ENCODE measurements around the gene HECTD4.
A peak's percentile ranks its signal among the peaks of the same experiment; 100 is the strongest.

The HECTD4 gene

GRCh38 chr12:112427760-112428159, 45.5 kb upstream of the HECTD4 start:
- H3K4me3 ChIP-seq (ENCODE audit: low read length) = no peak overlapping the region
- no peak for TF ChIP-seq EZH2phosphoT487 (IDR thresholded peaks at IDR 0.05; ENCODE audit: borderline replicate concordance, low read length)
- TF ChIP-seq CTCF (IDR thresholded peaks at IDR 0.05; ENCODE audit: low read depth, low read length, poor library complexity, severe bottlenecking) = no peak
- peaks cover 5% of the 10 kb centered on the region; the same call in 1 of the 2 replicates for H3K4me1 ChIP-seq (ENCODE audit: control insufficient read depth, low read length)
- peaks cover 4% of the 10 kb centered on the region; the same call in 1 of the 2 replicates for H4K20me1 ChIP-seq (ENCODE audit: control insufficient read depth, insufficient read depth, low read depth, low read length)
- no peaks in the 10 kb centered on the region for H3K27me3 ChIP-seq (ENCODE audit: control insufficient read depth, low read length)
- no peaks in the 10 kb centered on the region for H3K9me3 ChIP-seq (ENCODE audit: control insufficient read depth, insufficient read depth, low read length)
- no peaks in the 10 kb centered on the region for H3K9me2 ChIP-seq (replicated peaks; ENCODE audit: control insufficient read depth, low read length)
- H3K4me2 ChIP-seq (ENCODE audit: low read length) = no peak overlapping the region
- peaks cover 11% of the 10 kb centered on the region; the same call in 1 of the 2 replicates for H3K36me3 ChIP-seq (ENCODE audit: control insufficient read depth, low read length)
- no peak overlapping the region for H3K27ac ChIP-seq (ENCODE audit: low read depth, low read length)
- peaks cover 91% of the 10 kb centered on the region for H3K79me2 ChIP-seq (ENCODE audit: control insufficient read depth, low read length)
- H3F3A ChIP-seq (ENCODE audit: control insufficient read depth, insufficient read depth) = no peaks in the 10 kb centered on the region

GRCh38 chr12:112425582-112426382, 43.6 kb upstream of the HECTD4 start:
- Histone ChIP-seq H3K36me3 (ENCODE audit: control insufficient read depth, low read length) (peaks cover 22% of the 10 kb centered on the region), H4K20me1 (ENCODE audit: control insufficient read depth, insufficient read depth, low read depth, low read length) (peaks cover 11% of the 10 kb centered on the region), H3K79me2 (ENCODE audit: control insufficient read depth, low read length) (peaks cover 94% of the 10 kb centered on the region), H3K4me1 (ENCODE audit: control insufficient read depth, low read length) (peaks cover 14% of the 10 kb centered on the region), H3K27ac (ENCODE audit: low read depth, low read length) (no peak overlapping the region), H3K9me3 (ENCODE audit: control insufficient read depth, insufficient read depth, low read length) (no peaks in the 10 kb centered on the region), H3K27me3 (ENCODE audit: control insufficient read depth, low read length) (no peaks in the 10 kb centered on the region), H3K9me2 (replicated peaks; ENCODE audit: control insufficient read depth, low read length) (no peaks in the 10 kb centered on the region), H3K4me2 (ENCODE audit: low read length) (no peak overlapping the region), H3F3A (ENCODE audit: control insufficient read depth, insufficient read depth) (no peaks in the 10 kb centered on the region; the same call in 1 of the 2 replicates), H3K4me3 (ENCODE audit: low read length) (no peak overlapping the region)
- TF ChIP-seq CTCF (IDR thresholded peaks at IDR 0.05; ENCODE audit: low read depth, low read length, poor library complexity, severe bottlenecking) (no peak), EZH2phosphoT487 (IDR thresholded peaks at IDR 0.05; ENCODE audit: borderline replicate concordance, low read length) (no peak)

GRCh38 chr12:112424126-112424525, 41.9 kb upstream of the HECTD4 start:
- no peaks in the 10 kb centered on the region for H3K9me2 ChIP-seq (replicated peaks; ENCODE audit: control insufficient read depth, low read length)
- no peak overlapping the region for H3K4me3 ChIP-seq (ENCODE audit: low read length)
- H3K27me3 ChIP-seq (ENCODE audit: control insufficient read depth, low read length) = no peaks in the 10 kb centered on the region
- no peak overlapping the region for H3K27ac ChIP-seq (ENCODE audit: low read depth, low read length)
- H3K9me3 ChIP-seq (ENCODE audit: control insufficient read depth, insufficient read depth, low read length) = no peaks in the 10 kb centered on the region
- peaks cover 26% of the 10 kb centered on the region for H4K20me1 ChIP-seq (ENCODE audit: control insufficient read depth, insufficient read depth, low read depth, low read length)
- H3K4me1 ChIP-seq (ENCODE audit: control insufficient read depth, low read length) = peaks cover 27% of the 10 kb centered on the region
- H3F3A ChIP-seq (ENCODE audit: control insufficient read depth, insufficient read depth) = peaks cover 3% of the 10 kb centered on the region; the same call in 1 of the 2 replicates
- peaks cover 94% of the 10 kb centered on the region for H3K79me2 ChIP-seq (ENCODE audit: control insufficient read depth, low read length)
- peaks cover 35% of the 10 kb centered on the region for H3K36me3 ChIP-seq (ENCODE audit: control insufficient read depth, low read length)
- H3K4me2 ChIP-seq (ENCODE audit: low read length) = peak overlapping the region; percentile 26; the same call in 1 of the 2 replicates
- TF ChIP-seq EZH2phosphoT487 (IDR thresholded peaks at IDR 0.05; ENCODE audit: borderline replicate concordance, low read length) = no peak
- TF ChIP-seq CTCF (IDR thresholded peaks at IDR 0.05; ENCODE audit: low read depth, low read length, poor library complexity, severe bottlenecking) = no peak
